ENCODE measurements around the gene AVEN. TPM values are rescaled to one million over a fixed set of nuclear protein-coding genes. Genes with fewer than 3 reads are reported as not detected.
"Not testable (repeated sequence)": the region's sequence is repeated elsewhere in the genome, so short reads cannot be mapped to it uniquely, and the experiment has no call there.

AVEN gene
- total and polyA plus RNA-seq, 8 donors: 11.3 to 16.9 (median 15.1) TPM

DNA sequence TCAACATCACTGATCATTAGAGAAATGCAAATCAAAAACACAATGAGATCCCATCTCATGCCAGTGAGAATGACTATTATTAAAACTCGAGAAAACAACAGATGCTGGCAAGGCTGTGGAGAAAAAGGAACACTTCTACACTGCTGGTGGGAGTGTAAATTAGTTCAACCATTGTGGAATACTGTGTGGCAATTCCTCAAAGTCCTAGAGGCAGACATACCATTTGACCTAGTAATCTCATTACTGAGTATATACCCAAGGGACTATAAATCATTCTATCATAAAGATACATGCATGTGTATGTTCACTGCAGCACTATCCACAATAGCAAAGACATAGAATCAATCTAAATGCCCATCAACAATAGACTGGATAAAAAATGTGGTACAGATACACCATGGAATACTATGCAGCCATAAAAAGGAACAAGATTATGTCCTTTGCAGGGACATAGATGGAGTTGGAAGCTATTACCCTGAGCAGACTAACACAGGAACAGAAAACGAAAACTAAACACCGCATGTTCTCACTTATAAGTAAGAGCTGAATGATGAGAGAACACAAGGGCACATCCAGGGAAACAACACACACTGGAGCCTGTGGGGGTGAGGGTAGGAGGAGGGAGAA lies 15.2 kb upstream of the AVEN start:
- ATAC-seq: no peak
- H3K4me1 ChIP-seq: no peaks in the 10 kb centered on the region
- no peak for TF ChIP-seq CTCF (IDR thresholded peaks at IDR 0.05)
- H3K27ac ChIP-seq: no peak overlapping the region
- no peak overlapping the region for H3K4me3 ChIP-seq
- no peaks in the 10 kb centered on the region for H3K36me3 ChIP-seq
- H3K9me3 ChIP-seq: peaks cover 0 to 26% of the 10 kb centered on the region in 2 donors
- no peaks in the 10 kb centered on the region for H3K27me3 ChIP-seq
- no peak for DNase-seq
- intact Hi-C loops (cut with DNase I): no loop called here

DNA sequence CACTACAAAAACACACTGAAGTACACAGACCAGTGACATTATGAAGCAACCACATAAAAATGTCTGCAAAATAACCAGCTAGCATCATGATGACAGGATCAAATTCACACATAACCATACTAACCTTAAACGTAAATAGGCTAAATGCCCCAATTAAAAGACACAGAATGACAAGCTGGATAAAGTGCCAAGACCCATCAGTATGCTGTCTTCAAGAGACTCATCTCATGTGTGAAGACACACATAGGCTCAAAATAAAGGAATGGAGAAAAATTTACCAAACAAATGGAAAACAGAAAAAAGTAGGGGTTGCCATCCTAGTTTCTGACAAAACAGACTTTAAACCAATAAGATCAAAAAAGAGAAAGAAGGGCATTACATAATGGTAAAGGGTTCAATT lies 11.4 kb upstream of the AVEN start:
- peaks cover 0 to 27% of the 10 kb centered on the region in 2 donors for H3K9me3 ChIP-seq
- H3K27ac ChIP-seq; H3K36me3 ChIP-seq; H3K4me3 ChIP-seq; DNase-seq; H3K27me3 ChIP-seq; H3K4me1 ChIP-seq; intact Hi-C loops (cut with DNase I); ATAC-seq: not testable (repeated sequence)

DNA sequence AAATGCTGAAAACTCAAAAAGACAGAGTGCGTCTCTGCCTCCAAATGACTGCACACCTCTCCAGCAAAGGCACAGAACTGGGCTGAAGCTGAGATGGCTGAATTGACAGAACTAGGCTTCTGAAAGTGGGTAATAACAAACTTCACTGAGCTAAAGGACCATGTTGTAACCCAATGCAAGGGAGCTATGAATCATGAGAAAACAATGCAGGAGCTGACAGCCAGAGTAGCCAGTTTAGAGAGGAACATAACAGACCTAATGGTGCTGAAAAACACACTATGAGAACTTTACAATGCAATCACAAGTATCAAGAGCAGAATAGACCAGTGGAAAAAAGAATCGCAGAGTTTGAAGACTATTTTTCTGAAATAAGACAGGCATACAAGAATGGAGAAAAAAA lies 10.1 kb upstream of the AVEN start:
- no peak for TF ChIP-seq CTCF (IDR thresholded peaks at IDR 0.05)
- DNase-seq (no peak), ATAC-seq (no peak)
- Histone ChIP-seq H3K9me3 (peaks cover 0 to 27% of the 10 kb centered on the region in 2 donors), H3K4me1 (no peaks in the 10 kb centered on the region), H3K36me3 (no peaks in the 10 kb centered on the region), H3K27ac (no peak overlapping the region), H3K4me3 (no peak overlapping the region), H3K27me3 (no peaks in the 10 kb centered on the region)
- intact Hi-C loops (cut with DNase I): no loop called here

DNA sequence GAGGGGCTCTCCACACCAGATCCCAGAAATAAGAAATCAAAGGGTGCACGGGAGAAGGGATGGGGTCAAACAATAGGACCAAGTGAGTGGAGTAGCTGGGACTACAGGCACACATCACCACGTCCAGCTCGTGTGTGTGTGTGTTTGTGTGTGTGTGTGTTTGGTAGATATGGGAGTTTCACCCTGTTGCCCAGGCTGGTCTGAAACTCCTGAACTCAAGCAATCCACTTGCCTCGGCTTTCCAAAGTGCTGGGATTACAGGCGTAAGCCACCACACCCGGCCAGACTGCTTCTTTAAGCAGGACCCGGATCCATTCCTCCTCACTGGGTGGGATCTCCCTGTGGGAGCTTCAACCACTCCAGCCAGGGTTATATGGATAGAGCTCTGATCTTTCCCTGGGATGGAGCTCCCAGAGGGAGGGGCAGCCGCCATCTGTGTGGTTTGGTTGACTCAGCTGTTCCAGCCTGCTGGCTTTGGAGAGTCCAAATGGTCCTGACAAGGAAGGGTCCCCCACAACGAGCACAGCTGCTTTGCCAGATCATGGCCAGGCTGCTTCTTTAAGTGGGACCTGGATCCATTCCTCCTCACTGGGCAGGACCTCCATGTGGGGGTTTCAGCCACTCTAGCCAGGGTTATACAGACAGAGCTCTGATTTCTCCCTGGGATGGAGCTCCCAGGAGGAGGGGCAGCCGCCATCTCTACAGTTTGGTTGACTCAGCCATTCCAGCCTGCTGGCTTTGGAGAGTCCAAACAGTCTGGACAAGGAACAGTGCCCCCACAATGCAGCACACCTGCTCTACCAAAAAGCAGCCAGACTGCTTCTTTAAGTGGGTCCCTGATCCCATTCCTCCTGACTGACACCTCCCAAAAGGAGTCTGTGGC lies 9.1 kb upstream of the AVEN start:
- no peaks in the 10 kb centered on the region for H3K36me3 ChIP-seq
- TF ChIP-seq CTCF (IDR thresholded peaks at IDR 0.05): no peak
- DNase-seq: peak in 1 of 4 donors; percentile 54

GRCh38 chr15:34046471-34047145 lies 7.6 kb upstream of the AVEN start:
- Histone ChIP-seq H3K4me1 (no peaks in the 10 kb centered on the region), H3K27me3 (no peaks in the 10 kb centered on the region), H3K27ac (no peak overlapping the region), H3K9me3 (peaks cover 0 to 24% of the 10 kb centered on the region in 2 donors), H3K4me3 (no peak overlapping the region), H3K36me3 (no peaks in the 10 kb centered on the region)
- no peak for TF ChIP-seq CTCF (IDR thresholded peaks at IDR 0.05)
- intact Hi-C loops (cut with DNase I): no loop called here
- DNase-seq (no peak), ATAC-seq (no peak)

More for the DNA sequence above, 9.1 kb upstream of the AVEN start:
- no peak overlapping the region for H3K4me3 ChIP-seq
- peak; percentile 62 for ATAC-seq
- H3K27ac ChIP-seq: peak overlapping the region in 1 of 2 donors; percentile 39
- intact Hi-C loops (cut with DNase I): no loop called here
- no peaks in the 10 kb centered on the region for H3K27me3 ChIP-seq
- peaks cover 0 to 27% of the 10 kb centered on the region in 2 donors for H3K9me3 ChIP-seq
- H3K4me1 ChIP-seq: no peaks in the 10 kb centered on the region

Data from left lung (tissue), 10 donors.